Right forelimb (tissue), 1 donor: ENCODE results near the gene ATF7IP.

Source experiments
- DNase-seq: peaks from one replicate; pipeline ENCODE4 v3.0.0-alpha.2; 2018

ATF7IP gene

DNA sequence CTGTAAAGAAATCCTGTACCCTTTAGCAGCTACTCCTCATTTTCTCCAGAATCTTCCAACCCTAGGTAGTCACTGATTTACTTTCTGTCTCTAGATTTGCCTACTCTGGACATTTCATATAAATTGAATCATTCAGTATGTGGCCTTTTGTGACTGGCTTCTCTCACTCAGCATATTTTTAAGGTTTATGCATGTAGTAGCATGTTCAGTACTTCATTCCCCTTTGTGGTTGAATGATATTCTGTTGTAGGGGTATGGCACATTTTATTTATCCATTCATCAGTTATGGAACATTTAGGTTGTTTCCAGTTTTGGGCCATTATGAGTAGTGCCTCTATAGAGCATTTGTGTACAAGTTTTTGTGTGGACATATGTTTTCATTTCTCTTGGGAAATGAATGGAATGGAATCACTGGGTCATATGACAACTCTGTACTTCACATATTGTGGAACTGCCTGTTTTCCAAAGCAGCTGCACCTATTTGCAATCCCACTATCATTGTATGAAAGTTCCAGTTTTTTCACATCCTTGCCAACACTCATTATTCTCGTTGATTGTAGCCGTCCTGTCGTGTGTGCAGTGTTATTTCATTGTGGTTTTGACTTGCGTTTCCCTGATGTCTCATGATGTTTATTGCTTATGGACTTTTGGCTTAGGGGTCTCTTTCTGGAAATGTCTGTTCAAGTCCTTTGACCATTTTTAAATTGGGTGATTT is 57.2 kb downstream of the ATF7IP start:
- no peak for DNase-seq

- no peak for DNase-seq
Observed at GRCh38 chr12:14424545-14424944, 59.1 kb downstream of the ATF7IP start.

- DNase-seq, result no peak
Observed at GRCh38 chr12:14426792-14427191, 61.3 kb downstream of the ATF7IP start.

DNA sequence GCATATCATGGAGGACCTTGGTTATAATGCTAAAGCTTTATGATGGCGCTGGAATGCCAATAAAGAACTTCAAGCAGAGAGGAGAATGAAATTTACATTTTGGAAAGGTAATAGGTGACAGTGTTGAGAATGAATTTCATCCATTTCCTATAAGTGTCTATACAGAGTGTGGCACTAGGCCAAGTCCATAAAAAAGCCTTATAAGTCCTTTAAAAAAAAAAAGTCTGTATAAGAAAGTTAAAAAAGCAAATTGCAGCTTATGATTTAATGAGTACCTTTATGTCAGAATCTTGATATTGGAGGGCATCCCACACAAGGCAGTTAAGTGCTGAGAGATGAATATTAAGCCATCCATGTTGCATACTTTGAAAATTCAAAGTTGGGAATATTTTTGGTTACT is 62.4 kb downstream of the ATF7IP start:
- DNase-seq, result no peak

DNA sequence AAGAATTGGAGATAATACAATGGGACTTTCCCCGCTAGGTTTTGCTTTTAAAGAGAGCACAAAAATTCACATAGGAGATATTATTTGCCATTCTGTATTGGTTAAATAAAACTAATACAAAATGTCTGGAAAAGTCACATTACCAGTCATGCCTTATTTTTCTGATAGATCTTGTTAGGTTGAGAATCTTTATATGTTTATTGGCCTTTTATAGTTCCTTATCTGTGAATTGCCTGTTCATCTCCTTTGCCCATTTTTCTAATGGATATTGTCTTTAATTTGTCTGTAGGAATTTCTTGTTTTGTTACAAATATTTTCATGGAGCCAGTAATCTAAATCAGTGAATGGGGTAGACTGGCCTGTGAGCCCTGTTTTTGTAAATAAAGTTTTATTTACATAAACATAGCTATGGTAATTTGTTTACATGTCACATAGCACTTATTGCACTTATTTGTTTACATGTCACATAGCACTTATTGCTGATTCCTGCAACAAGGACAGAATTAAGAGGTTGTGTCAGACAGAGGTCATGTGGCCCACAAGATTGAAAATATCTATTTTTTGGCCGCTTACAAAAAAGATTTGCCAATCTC is 65.0 kb downstream of the ATF7IP start:
- no peak for DNase-seq

GRCh38 chr12:14431975-14432374 is 66.5 kb downstream of the ATF7IP start:
- DNase-seq, result no peak

- DNase-seq, result no peak
Observed at GRCh38 chr12:14435627-14436026, 70.1 kb downstream of the ATF7IP start.

DNA sequence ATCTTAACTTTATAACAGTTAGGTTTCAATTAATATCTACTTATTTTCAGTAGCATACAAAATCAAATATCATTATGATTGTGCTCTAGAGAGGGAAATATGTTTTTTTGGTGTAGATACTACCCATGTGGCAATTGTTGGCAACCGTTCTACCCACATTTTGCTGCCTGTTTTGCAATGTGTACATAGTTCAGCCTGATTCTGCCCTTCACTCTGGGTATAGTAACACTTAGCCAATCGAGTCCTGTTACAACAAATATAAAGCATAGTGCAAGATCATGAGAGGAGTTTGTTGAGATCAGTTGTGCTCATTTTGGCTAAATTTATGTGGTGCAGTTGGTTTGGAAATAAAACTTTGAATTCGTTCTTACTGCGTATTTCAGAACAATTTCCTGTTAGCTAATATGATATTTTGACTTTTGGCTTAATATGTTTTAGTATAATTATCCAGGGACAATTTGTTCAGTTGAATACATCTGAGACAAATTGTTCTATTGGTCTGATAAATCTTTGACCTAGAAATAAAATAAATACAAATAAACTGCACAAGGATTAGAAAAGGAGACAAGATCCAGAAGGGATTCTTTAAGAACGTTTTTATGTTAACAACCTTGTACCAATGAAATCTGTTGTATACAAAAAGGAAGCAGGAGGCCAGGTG is 76.9 kb downstream of the ATF7IP start:
- DNase-seq, result no peak

- no peak for DNase-seq
Observed at GRCh38 chr12:14443531-14443930, 78.0 kb downstream of the ATF7IP start.

DNA sequence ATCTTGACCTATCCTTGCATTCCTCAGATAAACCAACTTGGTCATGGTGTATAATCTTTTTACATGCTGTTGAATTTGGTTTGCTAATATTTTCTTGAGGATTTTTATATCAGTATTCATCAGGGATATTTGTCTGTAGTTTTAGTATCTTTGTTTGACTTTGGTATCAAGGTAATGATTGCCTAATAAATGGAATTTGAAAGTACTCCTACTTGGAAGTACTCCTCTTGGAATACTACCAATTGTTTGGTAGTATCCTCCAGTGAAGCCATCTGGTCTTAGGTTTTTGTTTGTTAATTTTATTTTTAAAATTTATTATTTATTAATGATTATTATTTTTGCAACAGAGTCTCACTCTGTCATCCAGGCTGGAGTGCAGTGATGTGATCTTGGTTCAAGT is 85.0 kb downstream of the ATF7IP start:
- no peak for DNase-seq

DNA sequence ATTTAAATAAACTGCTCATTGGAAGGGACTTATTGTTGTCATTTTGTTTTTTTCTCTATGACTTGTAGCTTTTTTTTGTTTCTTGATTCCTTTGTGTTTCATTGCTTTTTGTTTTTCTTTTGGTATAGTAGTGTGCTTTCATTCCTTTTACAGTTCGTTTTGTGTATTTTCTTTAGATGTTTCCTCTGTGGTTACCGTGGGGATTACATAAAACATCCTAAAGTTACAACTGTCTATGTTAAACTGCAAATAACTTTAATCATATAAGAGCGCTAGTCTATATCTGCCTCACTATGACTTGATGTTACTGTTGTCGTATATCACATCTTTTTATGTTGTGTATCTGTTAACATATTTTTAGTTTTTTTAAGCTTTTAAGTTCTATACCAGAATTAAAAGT is 86.9 kb downstream of the ATF7IP start:
- DNase-seq, result no peak

GRCh38 chr12:14452865-14453264 is 87.4 kb downstream of the ATF7IP start:
- DNase-seq, result no peak

- DNase-seq, result peak; percentile 43
Observed at GRCh38 chr12:14454098-14454907, 88.8 kb downstream of the ATF7IP start.

DNA sequence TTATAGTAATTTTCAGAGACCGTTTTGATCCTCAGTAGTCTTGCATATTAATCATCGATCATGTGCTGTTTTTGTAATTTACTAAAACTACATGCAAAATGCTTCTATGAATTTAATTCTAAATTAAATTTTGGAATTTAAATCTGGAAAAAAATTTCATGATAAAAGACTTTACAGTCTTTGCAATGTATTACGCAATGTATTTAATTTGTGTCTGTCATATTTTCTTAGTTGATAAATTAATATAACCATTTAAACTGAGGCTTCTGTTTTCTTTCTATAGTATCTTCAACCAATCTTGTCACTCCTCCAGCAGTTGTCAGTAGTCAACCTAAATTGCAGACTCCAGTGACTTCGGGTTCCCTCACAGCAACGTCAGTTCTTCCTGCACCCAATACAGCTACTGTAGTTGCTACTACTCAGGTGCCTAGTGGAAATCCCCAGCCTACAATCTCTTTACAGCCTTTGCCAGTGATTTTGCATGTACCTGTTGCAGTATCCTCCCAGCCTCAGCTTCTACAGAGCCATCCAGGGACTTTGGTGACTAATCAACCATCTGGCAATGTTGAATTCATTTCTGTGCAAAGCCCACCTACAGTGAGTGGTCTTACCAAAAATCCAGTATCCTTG is 94.8 kb downstream of the ATF7IP start:
- no peak for DNase-seq

- DNase-seq, result no peak
Observed at GRCh38 chr12:14471497-14471896, 106.0 kb downstream of the ATF7IP start.

DNA sequence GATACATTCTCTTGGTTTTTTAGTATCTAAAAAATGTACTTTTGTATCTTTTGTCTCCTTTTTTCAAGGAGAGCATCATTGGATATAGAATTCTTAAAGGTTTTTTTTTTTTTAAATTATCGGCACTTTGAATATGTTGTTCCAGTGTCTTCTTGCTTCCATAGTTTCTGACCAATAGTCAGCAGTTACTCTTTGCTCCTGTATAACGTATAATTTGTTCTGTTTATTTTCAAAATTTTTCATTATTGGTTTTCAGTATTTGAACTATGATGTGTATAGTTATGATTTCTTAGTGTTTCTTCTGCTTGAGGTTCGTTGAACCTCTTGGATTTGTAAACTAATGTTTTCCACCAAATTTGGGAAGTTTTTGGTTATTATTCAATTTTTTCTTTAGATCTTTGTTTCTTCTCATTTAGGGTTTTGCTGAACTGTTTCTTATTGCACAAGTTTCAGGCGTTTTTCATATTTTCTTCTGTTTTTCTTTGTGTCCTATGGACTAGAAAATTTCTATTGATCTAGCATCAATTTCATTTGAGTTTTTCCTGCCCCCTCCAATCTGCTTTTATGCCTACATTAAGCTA is 108.3 kb downstream of the ATF7IP start:
- no peak for DNase-seq

GRCh38 chr12:14479004-14479403 is 113.5 kb downstream of the ATF7IP start:
- no peak for DNase-seq

- DNase-seq, result no peak
Observed at GRCh38 chr12:14481201-14481600, 115.7 kb downstream of the ATF7IP start.

GRCh38 chr12:14482361-14482760 is 116.9 kb downstream of the ATF7IP start:
- no peak for DNase-seq

GRCh38 chr12:14482886-14483285 is 117.4 kb downstream of the ATF7IP start:
- no peak for DNase-seq

DNA sequence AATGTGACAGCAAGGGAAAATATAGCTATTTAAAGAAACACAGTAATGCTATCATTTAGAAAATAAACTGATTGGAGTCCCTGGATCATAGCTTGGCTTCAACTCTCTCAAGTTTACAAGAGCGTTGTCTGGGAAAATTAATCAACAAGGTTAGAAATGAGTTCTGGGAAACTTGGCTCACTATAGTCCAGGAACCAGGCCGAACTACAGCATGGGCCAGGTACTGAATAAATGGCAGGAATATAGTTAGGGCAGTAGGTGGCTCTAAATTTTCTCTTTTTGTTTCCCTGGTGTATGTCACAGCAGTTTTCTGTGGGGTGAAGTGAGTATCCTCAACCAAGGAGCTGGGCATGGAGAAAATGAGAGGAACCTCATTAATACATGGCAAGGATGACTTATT is 129.8 kb downstream of the ATF7IP start:
- DNase-seq, result no peak
